ENCODE measurements around the gene HOXC13. TPM values are rescaled to one million over a fixed set of nuclear protein-coding genes. Genes with fewer than 3 reads are reported as not detected.

HOXC13 gene
- polyA plus RNA-seq, 1 donor (not counting 4 experiments of a cell fraction or from before 2014, with no cell fraction given): 4.8 TPM

- H3K79me2 ChIP-seq (ENCODE audit: control insufficient read depth, insufficient read depth, low read length): peaks cover 22% of the 10 kb centered on the region
- H3K27ac ChIP-seq (ENCODE audit: control insufficient read depth, insufficient read depth, low read length): peak within 1 kb of the TSS; percentile 74
- dilution Hi-C loops (cut with MboI; ENCODE audit: extremely low pct_ligation_motif_present, low sequenced_read_pairs): no loop called here
- peaks cover 23% of the 10 kb centered on the region for H3K4me1 ChIP-seq (ENCODE audit: control insufficient read depth, extremely low read depth, insufficient read depth, low read length)
- DNase-seq (ENCODE audit: low read depth, low spot score) (no peak), FAIRE-seq (peak; percentile 79)
- peak within 1 kb of the TSS; percentile 89 for H3K9ac ChIP-seq (ENCODE audit: control insufficient read depth, extremely low read depth, insufficient read depth, low read length)
- no peaks in the 10 kb centered on the region for H4K20me1 ChIP-seq (ENCODE audit: control insufficient read depth, extremely low read depth, insufficient read depth, low read length)
- H3K9me3 ChIP-seq (ENCODE audit: control insufficient read depth, low read depth, low read length): no peaks in the 10 kb centered on the region
- peak within 1 kb of the TSS; percentile 81 for H3K4me2 ChIP-seq (ENCODE audit: control insufficient read depth, extremely low read depth, insufficient read depth, low read depth, low read length)
- TF ChIP-seq EZH2 (IDR thresholded peaks at IDR 0.05; ENCODE audit: low read length): no peak
- TF ChIP-seq, protein P1, sequence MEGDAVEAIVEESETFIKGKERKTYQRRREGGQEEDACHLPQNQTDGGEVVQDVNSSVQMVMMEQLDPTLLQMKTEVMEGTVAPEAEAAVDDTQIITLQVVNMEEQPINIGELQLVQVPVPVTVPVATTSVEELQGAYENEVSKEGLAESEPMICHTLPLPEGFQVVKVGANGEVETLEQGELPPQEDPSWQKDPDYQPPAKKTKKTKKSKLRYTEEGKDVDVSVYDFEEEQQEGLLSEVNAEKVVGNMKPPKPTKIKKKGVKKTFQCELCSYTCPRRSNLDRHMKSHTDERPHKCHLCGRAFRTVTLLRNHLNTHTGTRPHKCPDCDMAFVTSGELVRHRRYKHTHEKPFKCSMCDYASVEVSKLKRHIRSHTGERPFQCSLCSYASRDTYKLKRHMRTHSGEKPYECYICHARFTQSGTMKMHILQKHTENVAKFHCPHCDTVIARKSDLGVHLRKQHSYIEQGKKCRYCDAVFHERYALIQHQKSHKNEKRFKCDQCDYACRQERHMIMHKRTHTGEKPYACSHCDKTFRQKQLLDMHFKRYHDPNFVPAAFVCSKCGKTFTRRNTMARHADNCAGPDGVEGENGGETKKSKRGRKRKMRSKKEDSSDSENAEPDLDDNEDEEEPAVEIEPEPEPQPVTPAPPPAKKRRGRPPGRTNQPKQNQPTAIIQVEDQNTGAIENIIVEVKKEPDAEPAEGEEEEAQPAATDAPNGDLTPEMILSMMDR (optimal IDR thresholded peaks at IDR 0.05 in 1 of 3, IDR thresholded peaks at IDR 0.05 in 1 of 3, conservative IDR thresholded peaks at IDR 0.05 in 1 of 3; ENCODE audit: extremely low read depth in 1 of 3, insufficient read depth in 2 of 3, low read length in 3 of 3): no peak
- no peaks in the 10 kb centered on the region for H3K36me3 ChIP-seq (ENCODE audit: control insufficient read depth in 2 of 2, extremely low read depth in 1 of 2, insufficient read depth in 2 of 2, low read length in 2 of 2)
- H3K27me3 ChIP-seq (ENCODE audit: control insufficient read depth, extremely low read depth, insufficient read depth, low read length): no peaks in the 10 kb centered on the region
- H3K4me3 ChIP-seq (ENCODE audit: control insufficient read depth in 2 of 3, extremely low read depth in 1 of 3, insufficient read depth in 2 of 3, low read depth in 1 of 3, low read length in 3 of 3): peak within 1 kb of the TSS; percentile 54 to 89 (median 68)
- H2AFZ ChIP-seq (ENCODE audit: control insufficient read depth, low read length): peak within 1 kb of the TSS; percentile 78
- no peaks in the 10 kb centered on the region for H3K9me1 ChIP-seq (ENCODE audit: control insufficient read depth, extremely low read depth, insufficient read depth, low read length)
Measured at GRCh38 chr12:53972722-53973235, 34.1 kb downstream of the HOXC13 start, which contains the start of gene HOXC11. Gene HOXC11, plus strand, starts transcription at chr12:53973126. Its CDS starts 116 bp downstream, at chr12:53973242.

- H2AFZ ChIP-seq (ENCODE audit: control insufficient read depth, low read length): peak overlapping the region; percentile 78
- peaks cover 28% of the 10 kb centered on the region for H3K4me1 ChIP-seq (ENCODE audit: control insufficient read depth, extremely low read depth, insufficient read depth, low read length)
- peak overlapping the region; percentile 89 for H3K9ac ChIP-seq (ENCODE audit: control insufficient read depth, extremely low read depth, insufficient read depth, low read length)
- H3K27me3 ChIP-seq (ENCODE audit: control insufficient read depth, extremely low read depth, insufficient read depth, low read length): no peaks in the 10 kb centered on the region
- no peak for TF ChIP-seq EZH2 (IDR thresholded peaks at IDR 0.05; ENCODE audit: low read length)
- TF ChIP-seq, protein P1 (optimal IDR thresholded peaks at IDR 0.05 in 1 of 3, IDR thresholded peaks at IDR 0.05 in 1 of 3, conservative IDR thresholded peaks at IDR 0.05 in 1 of 3; ENCODE audit: extremely low read depth in 1 of 3, insufficient read depth in 2 of 3, low read length in 3 of 3): peak in 1 of 3 experiments; percentile 9
- H4K20me1 ChIP-seq (ENCODE audit: control insufficient read depth, extremely low read depth, insufficient read depth, low read length): no peaks in the 10 kb centered on the region
- FAIRE-seq (no peak), DNase-seq (ENCODE audit: low read depth, low spot score) (no peak)
- peak overlapping the region; percentile 81 for H3K4me2 ChIP-seq (ENCODE audit: control insufficient read depth, extremely low read depth, insufficient read depth, low read depth, low read length)
- no peaks in the 10 kb centered on the region for H3K9me1 ChIP-seq (ENCODE audit: control insufficient read depth, extremely low read depth, insufficient read depth, low read length)
- peak overlapping the region; percentile 74 for H3K27ac ChIP-seq (ENCODE audit: control insufficient read depth, insufficient read depth, low read length)
- no peaks in the 10 kb centered on the region for H3K36me3 ChIP-seq (ENCODE audit: control insufficient read depth in 2 of 2, extremely low read depth in 1 of 2, insufficient read depth in 2 of 2, low read length in 2 of 2)
- dilution Hi-C loops (cut with MboI; ENCODE audit: extremely low pct_ligation_motif_present, low sequenced_read_pairs): no loop called here
- H3K79me2 ChIP-seq (ENCODE audit: control insufficient read depth, insufficient read depth, low read length): peaks cover 22% of the 10 kb centered on the region
- peak overlapping the region; percentile 54 to 89 (median 68) for H3K4me3 ChIP-seq (ENCODE audit: control insufficient read depth in 2 of 3, extremely low read depth in 1 of 3, insufficient read depth in 2 of 3, low read depth in 1 of 3, low read length in 3 of 3)
- no peaks in the 10 kb centered on the region for H3K9me3 ChIP-seq (ENCODE audit: control insufficient read depth, low read depth, low read length)
Measured at GRCh38 chr12:53973236-53974042, 34.8 kb downstream of the HOXC13 start.

Measured in keratinocyte (primary cell).